Astrocyte (in vitro differentiated cells and primary cell): ENCODE data around the gene IPO11. TPM values are rescaled to one million over a fixed set of nuclear protein-coding genes. Genes with fewer than 3 reads are reported as not detected.

Experiments
- DNase-seq: peaks from one replicate; pipeline ENCODE4 v3.0.0-alpha.2; 2010; ENCODE audit warnings: low read depth
- FAIRE-seq: peaks from 2 replicates; lab custom pipeline; 2011; peaks lifted over from hg19 to GRCh38; lab: Jason Lieb, UNC
- H2AFZ ChIP-seq: 2 replicates; pipeline ENCODE4 v1.6.0; 2012; ENCODE audit warnings: low read depth, low read length, inconsistent platforms
- H3K27ac ChIP-seq: 2 replicates; pipeline ENCODE4 v1.5.1; 2011; ENCODE audit warnings: low read depth, low read length, inconsistent platforms
- H3K27me3 ChIP-seq: 2 replicates; pipeline ENCODE4 v1.6.0; 2011; ENCODE audit warnings: low read length, inconsistent platforms; ENCODE audit not compliant: insufficient read depth
- H3K36me3 ChIP-seq: 2 replicates; pipeline ENCODE4 v1.5.1; 2011; ENCODE audit warnings: low read length, inconsistent platforms; ENCODE audit not compliant: insufficient read depth
- H3K4me1 ChIP-seq: 2 replicates; pipeline ENCODE4 v1.5.1; 2011; ENCODE audit warnings: low read length, inconsistent platforms; ENCODE audit not compliant: insufficient read depth
- H3K4me2 ChIP-seq: 2 replicates; pipeline ENCODE4 v1.6.0; 2012; ENCODE audit warnings: low read length, inconsistent platforms
- H3K4me3 ChIP-seq: 2 replicates; pipeline ENCODE4 v1.5.1; 2011; ENCODE audit warnings: low read depth, mild to moderate bottlenecking, low read length, inconsistent platforms; ENCODE audit not compliant: insufficient read depth
- H3K79me2 ChIP-seq: 2 replicates; pipeline ENCODE4 v1.6.0; 2012; ENCODE audit warnings: mild to moderate bottlenecking, low read length, inconsistent platforms; ENCODE audit not compliant: insufficient read depth
- H3K9ac ChIP-seq: 2 replicates; pipeline ENCODE4 v1.6.0; 2012; ENCODE audit warnings: mild to moderate bottlenecking, low read length, inconsistent platforms
- H3K9me3 ChIP-seq: 2 replicates; pipeline ENCODE4 v1.5.1; 2012; ENCODE audit warnings: low read depth, mild to moderate bottlenecking, low read length, inconsistent platforms; ENCODE audit not compliant: insufficient read depth
- H4K20me1 ChIP-seq: 2 replicates; pipeline ENCODE4 v1.6.0; 2012; ENCODE audit warnings: low read length, inconsistent platforms; ENCODE audit not compliant: insufficient read depth
- H3K27ac Mint-ChIP-seq: one replicate; pipeline ENCODE4 v1.8.0; 2021; ENCODE audit warnings: mild to moderate bottlenecking, mixed read lengths; ENCODE audit not compliant: unreplicated experiment
- H3K27me3 Mint-ChIP-seq: one replicate; pipeline ENCODE4 v1.8.0; 2021; ENCODE audit warnings: low read depth, mixed read lengths; ENCODE audit not compliant: unreplicated experiment
- H3K36me3 Mint-ChIP-seq: one replicate; pipeline ENCODE4 v1.8.0; 2021; ENCODE audit warnings: low read depth, mixed read lengths; ENCODE audit not compliant: unreplicated experiment
- H3K4me1 Mint-ChIP-seq: one replicate; pipeline ENCODE4 v1.8.0; 2021; ENCODE audit warnings: low read depth, mixed read lengths; ENCODE audit not compliant: unreplicated experiment
- H3K4me3 Mint-ChIP-seq: one replicate; pipeline ENCODE4 v1.8.0; 2021; ENCODE audit warnings: mild to moderate bottlenecking, moderate library complexity, mixed read lengths; ENCODE audit not compliant: unreplicated experiment
- H3K9me3 Mint-ChIP-seq: one replicate; pipeline ENCODE4 v1.8.0; 2021; ENCODE audit warnings: mild to moderate bottlenecking, mixed read lengths; ENCODE audit not compliant: unreplicated experiment
- CTCF ChIP-seq: IDR thresholded peaks from 2 replicates; pipeline ENCODE4 v1.5.1; 2011; ENCODE audit warnings: low read depth, mild to moderate bottlenecking, inconsistent platforms, low read length, moderate library complexity; ENCODE audit not compliant: insufficient read depth
- EZH2 ChIP-seq: IDR thresholded peaks from 2 replicates; pipeline ENCODE4 v1.6.1; 2012; ENCODE audit warnings: mild to moderate bottlenecking, low read length, inconsistent platforms; ENCODE audit not compliant: insufficient read depth
- total RNA-seq: library from RNA; stranded (reverse); gene quantifications from 2 replicates; pipeline ENCODE4 v1.2.1, GENCODE V29; 2021

Gene IPO11
- total RNA-seq, 1 donor from 2014 or later: 31.7 TPM

GRCh38 chr5:62647241-62647640 is 234.7 kb downstream of the IPO11 start:
- Mint-ChIP-seq H3K4me3 (no peak overlapping the region), H3K27me3 (no peaks in the 10 kb centered on the region), H3K4me1 (peaks cover 7% of the 10 kb centered on the region), H3K9me3 (peaks cover 3% of the 10 kb centered on the region), H3K27ac (no peak overlapping the region), H3K36me3 (peaks cover 7% of the 10 kb centered on the region)
- no peaks in the 10 kb centered on the region for H3K36me3 ChIP-seq
- no peak overlapping the region for H3K4me3 ChIP-seq
- H3K79me2 ChIP-seq: no peaks in the 10 kb centered on the region
- no peak overlapping the region for H2AFZ ChIP-seq
- no peak overlapping the region for H3K9ac ChIP-seq
- H3K4me1 ChIP-seq: no peaks in the 10 kb centered on the region
- no peaks in the 10 kb centered on the region for H4K20me1 ChIP-seq
- no peak overlapping the region for H3K27ac ChIP-seq
- no peaks in the 10 kb centered on the region for H3K9me3 ChIP-seq
- DNase-seq (no peak), FAIRE-seq (no peak)
- TF ChIP-seq EZH2: no peak
- TF ChIP-seq CTCF: no peak
- no peak overlapping the region for H3K4me2 ChIP-seq
- no peaks in the 10 kb centered on the region for H3K27me3 ChIP-seq

GRCh38 chr5:62649025-62649424 is 236.5 kb downstream of the IPO11 start:
- Histone ChIP-seq H3K9me3 (no peaks in the 10 kb centered on the region), H2AFZ (no peak overlapping the region), H3K36me3 (no peaks in the 10 kb centered on the region), H3K27ac (no peak overlapping the region), H3K9ac (no peak overlapping the region), H3K79me2 (no peaks in the 10 kb centered on the region), H3K4me1 (no peaks in the 10 kb centered on the region), H3K4me3 (no peak overlapping the region), H4K20me1 (no peaks in the 10 kb centered on the region), H3K4me2 (no peak overlapping the region), H3K27me3 (no peaks in the 10 kb centered on the region)
- H3K27me3 Mint-ChIP-seq: no peaks in the 10 kb centered on the region
- peaks cover 7% of the 10 kb centered on the region for H3K4me1 Mint-ChIP-seq
- peaks cover 14% of the 10 kb centered on the region for H3K36me3 Mint-ChIP-seq
- TF ChIP-seq CTCF (no peak), EZH2 (no peak)
- H3K9me3 Mint-ChIP-seq: peaks cover 3% of the 10 kb centered on the region
- H3K4me3 Mint-ChIP-seq: no peak overlapping the region
- FAIRE-seq (no peak), DNase-seq (no peak)
- no peak overlapping the region for H3K27ac Mint-ChIP-seq

- Histone ChIP-seq H3K9ac (no peak overlapping the region), H3K27ac (no peak overlapping the region), H3K4me3 (no peak overlapping the region), H3K4me2 (no peak overlapping the region), H3K36me3 (no peaks in the 10 kb centered on the region), H4K20me1 (no peaks in the 10 kb centered on the region), H3K4me1 (no peaks in the 10 kb centered on the region), H3K79me2 (no peaks in the 10 kb centered on the region), H3K9me3 (no peaks in the 10 kb centered on the region), H2AFZ (no peak overlapping the region), H3K27me3 (no peaks in the 10 kb centered on the region)
- no peak for DNase-seq
- H3K27ac Mint-ChIP-seq: no peak overlapping the region
- H3K36me3 Mint-ChIP-seq: peaks cover 11% of the 10 kb centered on the region
- H3K9me3 Mint-ChIP-seq: peaks cover 5% of the 10 kb centered on the region
- H3K4me1 Mint-ChIP-seq: peaks cover 7% of the 10 kb centered on the region
- no peak for FAIRE-seq
- H3K4me3 Mint-ChIP-seq: no peak overlapping the region
- H3K27me3 Mint-ChIP-seq: no peaks in the 10 kb centered on the region
- TF ChIP-seq EZH2: no peak
- no peak for TF ChIP-seq CTCF
These were observed 237.0 kb downstream of the IPO11 start for GRCh38 chr5:62649476-62650113.
